Hepatocyte (in vitro differentiated cells): ENCODE measurements around the gene MCOLN3. TPM values are rescaled to one million over a fixed set of nuclear protein-coding genes. Genes with fewer than 3 reads are reported as not detected.

Experiments used
- DNase-seq: peaks from one replicate; pipeline ENCODE4 v3.0.0-alpha.2; 2016; ENCODE audit warnings: low spot score
- H2AFZ ChIP-seq: fragments of 200-600 bp; sonication (generic); 2 replicates; pipeline ENCODE4 v1.6.0; 2016; ENCODE audit warnings: antibody characterized with exemption, mild to moderate bottlenecking
- H3K27ac ChIP-seq: fragments of 200-600 bp; sonication (generic); 2 replicates; pipeline ENCODE4 v1.5.1; 2016; ENCODE audit warnings: mild to moderate bottlenecking
- H3K27me3 ChIP-seq: fragments of 200-600 bp; sonication (generic); 2 replicates; pipeline ENCODE4 v1.6.1; 2016
- H3K36me3 ChIP-seq: fragments of 200-600 bp; sonication (generic); replicated peaks from 2 replicates; pipeline ENCODE4 v1.5.1; 2016; ENCODE audit warnings: low read depth; ENCODE audit not compliant: insufficient read depth
- H3K4me1 ChIP-seq: fragments of 200-600 bp; sonication (generic); 2 replicates; pipeline ENCODE4 v1.5.1; 2016; ENCODE audit warnings: mild to moderate bottlenecking, moderate library complexity; ENCODE audit not compliant: insufficient read depth
- H3K4me2 ChIP-seq: fragments of 200-600 bp; sonication (generic); 2 replicates; pipeline ENCODE4 v1.6.0; 2016
- H3K4me3 ChIP-seq: fragments of 200-600 bp; sonication (generic); 2 replicates; pipeline ENCODE4 v1.5.1; 2016; ENCODE audit warnings: mild to moderate bottlenecking
- H3K79me2 ChIP-seq: fragments of 200-600 bp; sonication (generic); 2 replicates; pipeline ENCODE4 v1.6.0; 2017; ENCODE audit warnings: mild to moderate bottlenecking
- H3K9me2 ChIP-seq: fragments of 200-600 bp; sonication (generic); replicated peaks from 2 replicates; pipeline ENCODE4 v1.6.0; 2017; ENCODE audit warnings: mild to moderate bottlenecking; ENCODE audit not compliant: insufficient read depth
- H3K9me3 ChIP-seq: fragments of 200-600 bp; sonication (generic); 2 replicates; pipeline ENCODE4 v1.5.1; 2016; ENCODE audit warnings: low read depth, mild to moderate bottlenecking
- H4K20me1 ChIP-seq: fragments of 200-600 bp; sonication (generic); 2 replicates; pipeline ENCODE4 v1.6.0; 2016; ENCODE audit warnings: mild to moderate bottlenecking; ENCODE audit not compliant: insufficient read depth, poor library complexity, severe bottlenecking
- EZH2 ChIP-seq: fragments of 200-600 bp; sonication (generic); IDR thresholded peaks from 2 replicates; pipeline ENCODE4 v1.6.1; 2016; ENCODE audit warnings: antibody characterized with exemption, mild to moderate bottlenecking, borderline replicate concordance
- EZH2phosphoT487 ChIP-seq: fragments of 200-600 bp; sonication (generic); IDR thresholded peaks from one replicate; pipeline ENCODE4 v1.6.1; 2018; ENCODE audit warnings: antibody characterized with exemption, mild to moderate bottlenecking, low read depth, moderate library complexity; ENCODE audit not compliant: unreplicated experiment, severe bottlenecking
- WGBS: methylation state at CpG from one replicate; pipeline ENCODE4 v1.1.6; 2016; ENCODE audit warnings: low lambda C conversion rate; ENCODE audit errors: missing lambda C conversion rate; 5-methylcytosine and 5-hydroxymethylcytosine counted together
- polyA plus RNA-seq: library from polyadenylated mRNA; unstranded; fragments of >200 nt; fragmentation: Nextera tagmentation; extraction: Ambion mirVana; gene quantifications from 2 replicates; pipeline ENCODE4 v1.2.1, GENCODE V29; 2016
- total RNA-seq: library from RNA; depleted of rRNA; stranded (reverse); fragments of >200 nt; gene quantifications from 2 replicates; pipeline ENCODE4 v1.2.3, GENCODE V29; 2014
- TF ChIP-seq, protein P1 (sequence below): fragments of 200-600 bp; sonication (generic); IDR thresholded peaks from 2 replicates; pipeline ENCODE4 v1.5.1; 2016; ENCODE audit warnings: antibody characterized with exemption, mild to moderate bottlenecking; ENCODE audit not compliant: poor library complexity

MCOLN3 gene
- total and polyA plus RNA-seq, 2 experiments from 2014 or later = 13.9 to 16.4 TPM

DNA sequence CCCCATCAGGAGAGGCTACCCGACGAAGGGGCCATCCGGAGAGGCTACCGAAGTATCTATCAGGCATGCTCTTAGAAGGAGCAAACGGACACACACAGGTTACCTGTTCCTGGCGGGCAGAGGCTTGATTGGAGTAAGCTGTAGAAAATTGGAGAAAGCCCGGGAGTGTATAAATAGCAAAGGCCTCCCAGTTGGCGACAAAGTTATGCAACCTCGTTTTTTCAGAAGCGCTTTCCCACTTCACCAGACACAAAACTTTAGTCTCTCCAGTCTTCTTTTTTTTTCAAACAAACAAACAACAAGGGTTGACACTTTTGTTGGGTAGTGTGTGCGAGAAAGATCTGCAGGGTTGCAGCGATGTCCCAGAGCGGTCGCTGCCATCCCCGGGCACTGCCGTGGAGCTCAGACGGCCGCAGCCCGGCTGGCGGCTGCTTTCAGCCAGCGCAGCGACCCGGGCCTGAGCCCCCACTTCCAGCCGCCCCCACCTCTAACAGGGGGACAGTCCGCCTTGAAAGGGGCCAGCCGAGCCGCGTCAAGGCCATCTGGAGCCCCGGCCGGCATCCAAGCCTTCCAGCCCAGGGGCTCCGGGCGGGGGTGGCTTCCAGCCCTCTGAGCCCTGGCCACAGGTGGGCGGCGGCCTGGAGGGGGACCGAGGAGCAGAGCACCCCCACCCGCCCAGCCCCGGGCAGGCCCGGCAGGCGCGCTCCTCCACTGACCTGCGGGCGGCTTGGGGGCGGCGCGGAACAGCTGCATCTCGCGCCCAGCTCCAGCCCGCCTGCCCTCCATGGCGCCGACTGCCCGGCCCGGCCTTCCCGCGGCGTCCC is 616 bp downstream of the MCOLN3 start:
- no peaks in the 10 kb centered on the region for H3K9me3 ChIP-seq
- peak overlapping the region; percentile 83 for H2AFZ ChIP-seq
- H3K27me3 ChIP-seq = peaks cover 51% of the 10 kb centered on the region
- 4% methylated on average over 24 of the region's 55 CpGs for WGBS
- TF ChIP-seq EZH2 = peak; percentile 40
- TF ChIP-seq, protein P1, sequence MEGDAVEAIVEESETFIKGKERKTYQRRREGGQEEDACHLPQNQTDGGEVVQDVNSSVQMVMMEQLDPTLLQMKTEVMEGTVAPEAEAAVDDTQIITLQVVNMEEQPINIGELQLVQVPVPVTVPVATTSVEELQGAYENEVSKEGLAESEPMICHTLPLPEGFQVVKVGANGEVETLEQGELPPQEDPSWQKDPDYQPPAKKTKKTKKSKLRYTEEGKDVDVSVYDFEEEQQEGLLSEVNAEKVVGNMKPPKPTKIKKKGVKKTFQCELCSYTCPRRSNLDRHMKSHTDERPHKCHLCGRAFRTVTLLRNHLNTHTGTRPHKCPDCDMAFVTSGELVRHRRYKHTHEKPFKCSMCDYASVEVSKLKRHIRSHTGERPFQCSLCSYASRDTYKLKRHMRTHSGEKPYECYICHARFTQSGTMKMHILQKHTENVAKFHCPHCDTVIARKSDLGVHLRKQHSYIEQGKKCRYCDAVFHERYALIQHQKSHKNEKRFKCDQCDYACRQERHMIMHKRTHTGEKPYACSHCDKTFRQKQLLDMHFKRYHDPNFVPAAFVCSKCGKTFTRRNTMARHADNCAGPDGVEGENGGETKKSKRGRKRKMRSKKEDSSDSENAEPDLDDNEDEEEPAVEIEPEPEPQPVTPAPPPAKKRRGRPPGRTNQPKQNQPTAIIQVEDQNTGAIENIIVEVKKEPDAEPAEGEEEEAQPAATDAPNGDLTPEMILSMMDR = no peak
- no peak for TF ChIP-seq EZH2phosphoT487
- H3K9me2 ChIP-seq = no peaks in the 10 kb centered on the region
- no peaks in the 10 kb centered on the region for H4K20me1 ChIP-seq
- DNase-seq = peak; percentile 28
- H3K27ac ChIP-seq = peak overlapping the region; percentile 83
- no peaks in the 10 kb centered on the region for H3K79me2 ChIP-seq
- no peaks in the 10 kb centered on the region for H3K4me1 ChIP-seq
- H3K4me2 ChIP-seq = peak overlapping the region; percentile 97
- H3K36me3 ChIP-seq = no peaks in the 10 kb centered on the region
- H3K4me3 ChIP-seq = peak overlapping the region; percentile 80

DNA sequence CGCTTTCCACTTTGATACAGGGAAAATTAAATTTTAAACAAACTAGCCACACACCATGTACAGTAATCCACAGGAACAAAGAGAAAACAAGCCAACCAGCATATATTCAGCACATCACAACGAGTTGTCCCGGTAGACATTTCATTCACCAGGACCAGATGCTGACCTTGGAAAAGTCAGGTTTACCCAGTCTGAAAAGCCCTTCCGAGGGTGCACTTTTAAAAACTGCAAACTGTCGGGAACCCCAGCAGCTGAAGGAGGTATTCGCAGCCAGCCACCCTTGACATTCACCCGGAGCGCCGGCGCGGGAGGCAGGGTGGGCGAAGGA is 1.2 kb downstream of the MCOLN3 start:
- H3K4me3 ChIP-seq = peak overlapping the region; percentile 80
- DNase-seq = no peak
- H3K27me3 ChIP-seq = peaks cover 51% of the 10 kb centered on the region
- H3K4me2 ChIP-seq = peak overlapping the region; percentile 97
- H3K36me3 ChIP-seq = no peaks in the 10 kb centered on the region
- no peaks in the 10 kb centered on the region for H3K9me3 ChIP-seq
- H3K27ac ChIP-seq = no peak overlapping the region
- TF ChIP-seq, protein P1 = no peak
- peak; percentile 66 for TF ChIP-seq EZH2phosphoT487
- no peaks in the 10 kb centered on the region for H3K9me2 ChIP-seq
- H2AFZ ChIP-seq = peak overlapping the region; percentile 83
- no peaks in the 10 kb centered on the region for H4K20me1 ChIP-seq
- no peaks in the 10 kb centered on the region for H3K79me2 ChIP-seq
- 17% methylated on average over 12 of the region's 12 CpGs for WGBS
- H3K4me1 ChIP-seq = no peaks in the 10 kb centered on the region

DNA sequence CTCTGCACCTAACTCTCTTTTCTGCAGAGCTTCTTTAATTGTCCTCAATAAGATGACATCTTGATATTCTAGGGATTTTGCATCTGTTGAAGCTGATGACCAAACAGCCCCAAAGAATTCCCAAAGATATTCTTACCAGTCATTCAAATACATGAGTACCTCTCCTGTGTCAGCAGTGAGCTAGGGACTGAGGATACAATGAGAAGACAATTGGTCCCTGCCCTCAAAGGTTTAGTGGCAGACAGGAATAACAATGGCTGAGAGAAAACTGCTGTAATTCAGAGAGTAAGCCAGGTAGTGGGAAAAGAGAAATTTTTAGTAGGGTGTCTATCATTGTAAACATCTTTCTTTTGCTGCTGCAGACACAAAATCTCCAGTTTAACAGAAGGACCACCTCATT is 5.9 kb downstream of the MCOLN3 start:
- TF ChIP-seq, protein P1 = no peak
- TF ChIP-seq EZH2phosphoT487 = no peak
- TF ChIP-seq EZH2 = no peak
- H3K9me2 ChIP-seq = no peaks in the 10 kb centered on the region
- no peaks in the 10 kb centered on the region for H3K4me1 ChIP-seq
- no peak for DNase-seq
- peaks cover 29% of the 10 kb centered on the region for H3K27me3 ChIP-seq
- H3K27ac ChIP-seq = no peak overlapping the region
- H3K9me3 ChIP-seq = no peaks in the 10 kb centered on the region
- H4K20me1 ChIP-seq = no peaks in the 10 kb centered on the region
- H3K4me2 ChIP-seq = no peak overlapping the region
- no peak overlapping the region for H2AFZ ChIP-seq
- no peak overlapping the region for H3K4me3 ChIP-seq
- H3K36me3 ChIP-seq = no peaks in the 10 kb centered on the region
- no peaks in the 10 kb centered on the region for H3K79me2 ChIP-seq

DNA sequence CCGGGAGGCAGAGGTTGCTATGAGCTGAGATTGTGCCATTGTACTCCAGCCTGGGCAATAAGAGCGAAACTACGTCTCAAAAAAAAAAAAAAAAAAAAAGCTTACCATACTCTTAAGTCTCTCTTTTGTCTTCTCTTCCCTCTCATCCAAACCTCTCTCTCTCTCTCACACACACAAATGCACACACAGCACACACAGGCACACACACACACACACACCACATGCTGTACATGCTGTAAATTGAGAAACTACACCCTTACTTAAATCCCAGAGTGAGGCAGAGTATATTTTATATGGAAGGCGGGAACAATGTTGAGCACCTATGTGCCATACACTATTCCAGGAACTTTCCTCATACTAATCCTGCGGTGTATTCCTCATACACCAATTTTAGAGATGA is 6.5 kb downstream of the MCOLN3 start:
- Histone ChIP-seq H3K9me3 (no peaks in the 10 kb centered on the region), H3K9me2 (no peaks in the 10 kb centered on the region), H3K27me3 (peaks cover 23% of the 10 kb centered on the region), H3K79me2 (no peaks in the 10 kb centered on the region), H3K4me1 (no peaks in the 10 kb centered on the region), H2AFZ (no peak overlapping the region), H3K4me2 (no peak overlapping the region), H3K27ac (no peak overlapping the region), H3K36me3 (no peaks in the 10 kb centered on the region), H3K4me3 (no peak overlapping the region), H4K20me1 (no peaks in the 10 kb centered on the region)
- whole genome bisulfite sequencing = 94% methylated on average over 5 of the region's 5 CpGs
- TF ChIP-seq EZH2 = no peak
- no peak for DNase-seq
